ENCODE measurements around the gene TMEM151A. TPM values are rescaled to one million over a fixed set of nuclear protein-coding genes. Genes with fewer than 3 reads are reported as not detected.
"Not testable (repeated sequence)": the region's sequence is repeated elsewhere in the genome, so short reads cannot be mapped to it uniquely, and the experiment has no call there.

TMEM151A gene
- total RNA-seq, 1 experiment from 2014 or later, result 1.4 TPM

DNA sequence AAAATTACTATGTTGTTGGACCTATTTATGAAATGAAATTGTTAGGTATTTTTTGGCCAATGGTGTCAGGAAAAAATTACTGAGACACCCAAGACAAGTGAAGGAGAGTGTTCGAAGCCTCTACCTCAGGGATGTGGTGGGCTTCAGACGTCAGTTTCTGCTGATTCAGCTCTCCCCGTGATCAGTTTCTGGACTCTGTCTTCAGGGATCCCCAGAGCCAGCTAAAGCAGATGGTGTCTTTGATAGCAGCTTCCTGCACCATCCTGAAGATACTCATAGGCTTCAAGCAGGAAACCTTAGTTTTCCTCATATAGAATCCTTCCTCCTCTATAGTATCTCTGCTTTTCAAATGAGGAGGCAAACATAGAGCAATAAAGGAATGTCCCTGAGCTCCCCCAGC lies 17.8 kb downstream of the TMEM151A start:
- H3K27me3 Mint-ChIP-seq (ENCODE audit: unreplicated experiment), result peaks cover 32% of the 10 kb centered on the region
- H3K36me3 Mint-ChIP-seq (ENCODE audit: insufficient read depth, unreplicated experiment), result peaks cover 19% of the 10 kb centered on the region
- CTCF ChIA-PET, result no interaction called here
- no peak overlapping the region for H3K27ac Mint-ChIP-seq (ENCODE audit: unreplicated experiment)
- TF ChIP-seq, protein P1, sequence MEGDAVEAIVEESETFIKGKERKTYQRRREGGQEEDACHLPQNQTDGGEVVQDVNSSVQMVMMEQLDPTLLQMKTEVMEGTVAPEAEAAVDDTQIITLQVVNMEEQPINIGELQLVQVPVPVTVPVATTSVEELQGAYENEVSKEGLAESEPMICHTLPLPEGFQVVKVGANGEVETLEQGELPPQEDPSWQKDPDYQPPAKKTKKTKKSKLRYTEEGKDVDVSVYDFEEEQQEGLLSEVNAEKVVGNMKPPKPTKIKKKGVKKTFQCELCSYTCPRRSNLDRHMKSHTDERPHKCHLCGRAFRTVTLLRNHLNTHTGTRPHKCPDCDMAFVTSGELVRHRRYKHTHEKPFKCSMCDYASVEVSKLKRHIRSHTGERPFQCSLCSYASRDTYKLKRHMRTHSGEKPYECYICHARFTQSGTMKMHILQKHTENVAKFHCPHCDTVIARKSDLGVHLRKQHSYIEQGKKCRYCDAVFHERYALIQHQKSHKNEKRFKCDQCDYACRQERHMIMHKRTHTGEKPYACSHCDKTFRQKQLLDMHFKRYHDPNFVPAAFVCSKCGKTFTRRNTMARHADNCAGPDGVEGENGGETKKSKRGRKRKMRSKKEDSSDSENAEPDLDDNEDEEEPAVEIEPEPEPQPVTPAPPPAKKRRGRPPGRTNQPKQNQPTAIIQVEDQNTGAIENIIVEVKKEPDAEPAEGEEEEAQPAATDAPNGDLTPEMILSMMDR (IDR thresholded peaks at IDR 0.05; ENCODE audit: unreplicated experiment), result no peak
- DNase-seq, result no peak
- intact Hi-C loops (cut with micrococcal nuclease; ENCODE audit: unreplicated experiment), result no loop called here
- H3K4me3 Mint-ChIP-seq (ENCODE audit: low read depth, unreplicated experiment), result no peak overlapping the region
- peaks cover 9% of the 10 kb centered on the region for H3K4me1 Mint-ChIP-seq (ENCODE audit: low read depth, unreplicated experiment)
- no TSS peak for BruUV-seq (replicated peaks)
- no peaks in the 10 kb centered on the region for H3K9me3 Mint-ChIP-seq (ENCODE audit: low read depth, unreplicated experiment)

DNA sequence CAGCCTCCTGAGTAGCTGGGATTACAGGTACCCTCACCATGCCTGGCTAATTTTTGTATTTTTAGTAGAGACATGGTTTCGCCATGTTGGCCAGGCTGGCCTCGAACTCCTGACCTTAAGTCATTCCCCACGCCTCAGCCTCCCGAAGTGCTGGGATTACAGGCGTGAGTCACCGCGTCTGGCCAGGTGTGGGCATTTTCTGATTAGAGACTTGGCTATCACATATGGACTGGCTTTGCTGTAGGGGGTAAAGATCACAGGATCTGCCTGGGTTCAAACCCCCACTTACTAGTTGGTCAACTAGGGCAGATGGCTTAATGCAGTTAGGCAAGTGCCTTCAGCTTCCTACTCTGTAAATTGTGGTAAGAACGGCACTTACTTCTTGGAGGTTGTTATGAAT lies 18.6 kb downstream of the TMEM151A start:
- Mint-ChIP-seq H3K9me3 (ENCODE audit: low read depth, unreplicated experiment) (no peaks in the 10 kb centered on the region), H3K4me1 (ENCODE audit: low read depth, unreplicated experiment) (peaks cover 9% of the 10 kb centered on the region), H3K27me3 (ENCODE audit: unreplicated experiment) (peaks cover 41% of the 10 kb centered on the region), H3K4me3 (ENCODE audit: low read depth, unreplicated experiment) (no peak overlapping the region), H3K36me3 (ENCODE audit: insufficient read depth, unreplicated experiment) (peaks cover 24% of the 10 kb centered on the region), H3K27ac (ENCODE audit: unreplicated experiment) (no peak overlapping the region)
- CTCF ChIA-PET, result interaction anchor here (0.6 kb wide), 1 partner anchor 80 kb away, joined by 3 read pairs; no protein-coding TSS in a partner anchor
- intact Hi-C loops (cut with micrococcal nuclease; ENCODE audit: unreplicated experiment), result loop anchor here (2.0 kb wide), 1 partner anchor 78 kb away; no protein-coding TSS in a partner anchor
- no TSS peak for BruUV-seq (replicated peaks)
- TF ChIP-seq, protein P1 (IDR thresholded peaks at IDR 0.05; ENCODE audit: unreplicated experiment), result no peak
- no peak for DNase-seq

- intact Hi-C loops (cut with micrococcal nuclease; ENCODE audit: unreplicated experiment), result loop anchor here (2.0 kb wide), 1 partner anchor 78 kb away; no protein-coding TSS in a partner anchor
- not testable (repeated sequence) for H3K9me3 Mint-ChIP-seq (ENCODE audit: low read depth, unreplicated experiment); DNase-seq; H3K27ac Mint-ChIP-seq (ENCODE audit: unreplicated experiment); H3K4me1 Mint-ChIP-seq (ENCODE audit: low read depth, unreplicated experiment); H3K4me3 Mint-ChIP-seq (ENCODE audit: low read depth, unreplicated experiment); BruUV-seq (replicated peaks)
- peaks cover 47% of the 10 kb centered on the region for H3K27me3 Mint-ChIP-seq (ENCODE audit: unreplicated experiment)
- CTCF ChIA-PET, result interaction anchor here (0.5 to 3.3 kb wide), 12 partner anchors 10 to 128 kb away, joined by 3 to 32 read pairs (median 6); partner anchors contain the start of genes MRPL11, RIN1 and YIF1A
- peaks cover 24% of the 10 kb centered on the region for H3K36me3 Mint-ChIP-seq (ENCODE audit: insufficient read depth, unreplicated experiment)
Observed at GRCh38 chr11:66310803-66311440, 19.2 kb downstream of the TMEM151A start.

DNA sequence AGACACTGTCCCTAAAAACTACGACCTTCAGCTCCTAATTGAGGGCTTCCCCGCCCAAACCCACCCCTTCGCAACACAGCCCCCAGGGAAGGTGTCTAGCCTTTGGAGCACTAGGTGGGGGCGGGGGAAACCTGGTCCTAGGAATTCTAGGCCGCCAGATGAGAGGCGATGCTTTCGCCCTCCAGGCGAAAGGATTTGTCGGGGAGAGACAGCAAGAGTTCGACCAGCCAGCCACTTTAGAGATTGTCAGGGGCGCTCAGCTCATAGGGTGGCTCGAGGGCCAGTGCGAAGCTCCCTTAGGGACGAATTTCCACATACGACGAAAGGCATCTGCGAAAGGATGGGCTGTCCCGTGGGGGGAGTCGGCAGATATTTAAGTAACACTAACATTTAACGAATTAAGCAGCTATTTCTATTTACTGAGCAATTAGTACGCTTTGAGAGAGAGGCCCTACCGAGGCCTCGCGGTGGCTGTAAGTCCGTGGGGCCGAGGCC lies 19.8 kb downstream of the TMEM151A start:
- H3K4me1 Mint-ChIP-seq (ENCODE audit: low read depth, unreplicated experiment), result peaks cover 9% of the 10 kb centered on the region
- intact Hi-C loops (cut with micrococcal nuclease; ENCODE audit: unreplicated experiment), result loop anchor here (2.0 kb wide), 1 partner anchor 77 kb away; no protein-coding TSS in a partner anchor
- TF ChIP-seq, protein P1 (IDR thresholded peaks at IDR 0.05; ENCODE audit: unreplicated experiment), result no peak
- H3K27me3 Mint-ChIP-seq (ENCODE audit: unreplicated experiment), result peaks cover 52% of the 10 kb centered on the region
- H3K4me3 Mint-ChIP-seq (ENCODE audit: low read depth, unreplicated experiment), result peak overlapping the region; percentile 90
- no peaks in the 10 kb centered on the region for H3K9me3 Mint-ChIP-seq (ENCODE audit: low read depth, unreplicated experiment)
- CTCF ChIA-PET, result interaction anchor here (0.5 to 3.3 kb wide), 12 partner anchors 10 to 127 kb away, joined by 3 to 32 read pairs (median 6); partner anchors contain the start of genes MRPL11, RIN1 and YIF1A
- BruUV-seq (replicated peaks), result no TSS peak
- DNase-seq, result no peak
- peak overlapping the region; percentile 83 for H3K27ac Mint-ChIP-seq (ENCODE audit: unreplicated experiment)
- peaks cover 24% of the 10 kb centered on the region for H3K36me3 Mint-ChIP-seq (ENCODE audit: insufficient read depth, unreplicated experiment)
